HCT116 (cell line): ENCODE measurements around the gene SDHAF4. TPM values are rescaled to one million over a fixed set of nuclear protein-coding genes. Genes with fewer than 3 reads are reported as not detected.

Source experiments
- ATAC-seq: fragments of 200-7000 bp; cut with Tn5 transposase; 2 replicates; pipeline ENCODE4 v1.9.1; 2020; ENCODE audit warnings: mild to moderate bottlenecking, moderate library complexity
- BruUV-seq: library from RNA; stranded (reverse); fragments of 400-500 nt; replicated peaks from 2 replicates; lab custom pipeline; 2021; lab: Mats Ljungman, UMichigan
- CTCF ChIA-PET: fragments of 300-600 bp; sonication (Branson Sonifier 250); formaldehyde crosslinking; loops from one replicate; lab custom pipeline; 2021; ENCODE audit warnings: antibody characterized with exemption; lab: Charles Lee
- POLR2A ChIA-PET: fragments of 300-600, 350-600 bp; sonication (Branson Sonifier 250); formaldehyde crosslinking; loops from one replicate; lab custom pipeline; 2021; ENCODE audit warnings: antibody characterized with exemption; lab: Charles Lee
- RAD21 ChIA-PET, 2 experiments: fragments of 300-600 bp; sonication (Branson Sonifier 250); formaldehyde crosslinking; loops; one replicate each; lab custom pipeline; 2023; ENCODE audit warnings: low total read pairs in 2 of 2; ENCODE audit not compliant: uncharacterized antibody in 2 of 2, unreplicated experiment in 2 of 2, low non-redundant PET in 1 of 2; lab: Charles Lee
- DNase-seq: peaks from one replicate; pipeline ENCODE4 v3.0.0-alpha.2; 2010; ENCODE audit warnings: low read depth, low spot score
- H2AFZ ChIP-seq: fragments of 200-600 bp; shearing (Covaris generic), sonication (generic); 2 replicates; pipeline ENCODE4 v1.6.1; 2017; ENCODE audit warnings: low read depth, mixed run types, mixed read lengths, antibody characterized with exemption, low read length; ENCODE audit not compliant: poor library complexity, severe bottlenecking
- H3K27ac ChIP-seq: 2 replicates; pipeline ENCODE4 v1.5.1; 2012; ENCODE audit warnings: low read depth, low read length
- H3K27me3 ChIP-seq: fragments of 200-600 bp; sonication (generic); 2 replicates; pipeline ENCODE4 v1.6.1; 2016; ENCODE audit warnings: mixed run types, low read length, mixed read lengths; ENCODE audit not compliant: insufficient read depth
- H3K36me3 ChIP-seq, 2 experiments: fragments of 200-500 bp in 1 of 2; fragments of 200-600 bp in 1 of 2; sonication (Bioruptor generic) in 1 of 2; sonication (generic) in 1 of 2; 2 replicates each; pipeline versions ENCODE4 v1.5.1 to v1.6.1; 2014 to 2016; ENCODE audit warnings: low read length in 2 of 2, inconsistent platforms in 1 of 2, mixed read lengths in 1 of 2, mixed run types in 1 of 2; ENCODE audit not compliant: insufficient read depth in 2 of 2, control insufficient read depth in 1 of 2
- H3K4me1 ChIP-seq, 2 experiments: fragments of 200-600 bp in 1 of 2; sonication (generic) in 1 of 2; 2 replicates each; pipeline versions ENCODE4 v1.5.1 to v1.6.1; 2012 to 2017; ENCODE audit warnings: low read length in 2 of 2, inconsistent platforms in 1 of 2, mild to moderate bottlenecking in 1 of 2, mixed read lengths in 1 of 2, mixed run types in 1 of 2, moderate library complexity in 1 of 2; ENCODE audit not compliant: insufficient read depth in 2 of 2, control insufficient read depth in 1 of 2
- H3K4me2 ChIP-seq: fragments of 200-600 bp; sonication (generic); 2 replicates; pipeline ENCODE4 v1.6.1; 2017; ENCODE audit warnings: mixed run types, low read length, mixed read lengths
- H3K4me3 ChIP-seq, 2 experiments: fragments of 200-600 bp in 1 of 2; sonication (generic) in 1 of 2; replicated peaks in 1 of 2; 2 replicates each; pipeline ENCODE4 v1.5.1; 2011 to 2016; ENCODE audit warnings: low read length in 2 of 2, control low read depth in 1 of 2, low read depth in 1 of 2, mild to moderate bottlenecking in 1 of 2, mixed read lengths in 1 of 2, mixed run types in 1 of 2
- H3K79me2 ChIP-seq: fragments of 200-600 bp; sonication (generic); 2 replicates; pipeline ENCODE4 v1.6.1; 2017; ENCODE audit warnings: mild to moderate bottlenecking, mixed run types, low read length, moderate library complexity, mixed read lengths; ENCODE audit not compliant: insufficient read depth
- H3K9ac ChIP-seq: fragments of 200-600 bp; sonication (generic); 2 replicates; pipeline ENCODE4 v1.6.1; 2016; ENCODE audit warnings: low read length, mixed read lengths
- H3K9me2 ChIP-seq: fragments of 200-600 bp; sonication (generic), shearing (Covaris generic); 2 replicates; pipeline ENCODE4 v1.6.1; 2017; ENCODE audit warnings: mixed run types, mild to moderate bottlenecking, moderate library complexity; ENCODE audit not compliant: insufficient read depth
- H3K9me3 ChIP-seq, 2 experiments: fragments of 200-500 bp in 1 of 2; fragments of 200-600 bp in 1 of 2; sonication (Bioruptor generic) in 1 of 2; sonication (generic) in 1 of 2; 2 replicates each; pipeline ENCODE4 v1.6.1; 2014 to 2017; ENCODE audit warnings: low read length in 2 of 2, mixed read lengths in 2 of 2, inconsistent platforms in 1 of 2, low read depth in 1 of 2, mild to moderate bottlenecking in 1 of 2, mixed run types in 1 of 2, moderate library complexity in 1 of 2; ENCODE audit not compliant: control insufficient read depth in 1 of 2, insufficient read depth in 1 of 2
- H4K20me1 ChIP-seq: fragments of 200-600 bp; sonication (generic), shearing (Covaris generic); 2 replicates; pipeline ENCODE4 v1.6.1; 2017; ENCODE audit warnings: mixed run types, mild to moderate bottlenecking, moderate library complexity; ENCODE audit not compliant: insufficient read depth
- CBX3 ChIP-seq: IDR thresholded peaks from 2 replicates; pipeline ENCODE4 v1.6.1; 2012; ENCODE audit warnings: low read depth
- CEBPB ChIP-seq: IDR thresholded peaks from 2 replicates; pipeline ENCODE4 v1.6.1; 2012; ENCODE audit warnings: low read depth
- EGR1 ChIP-seq: IDR thresholded peaks from 2 replicates; pipeline ENCODE4 v1.6.1; 2012; ENCODE audit warnings: low read depth
- ELF1 ChIP-seq: IDR thresholded peaks from 2 replicates; pipeline ENCODE4 v1.6.1; 2012; ENCODE audit warnings: low read depth, borderline replicate concordance
- FOSL1 ChIP-seq: IDR thresholded peaks from 2 replicates; pipeline ENCODE4 v1.6.1; 2012; ENCODE audit warnings: low read depth
- MAX ChIP-seq: IDR thresholded peaks from 2 replicates; pipeline ENCODE4 v1.6.1; 2012
- POLR2A ChIP-seq: IDR thresholded peaks from 2 replicates; pipeline ENCODE4 v1.7.0; 2011; ENCODE audit warnings: borderline replicate concordance; ENCODE audit not compliant: insufficient read depth, insufficient read length; ENCODE audit errors: extremely low read depth
- POLR2AphosphoS5 ChIP-seq: IDR thresholded peaks from 2 replicates; pipeline ENCODE4 v1.6.1; 2011; ENCODE audit warnings: mild to moderate bottlenecking, low read depth, low read length, moderate library complexity
- RAD21 ChIP-seq: IDR thresholded peaks from 2 replicates; pipeline ENCODE4 v1.6.1; 2012; ENCODE audit warnings: low read depth, mild to moderate bottlenecking
- SIN3A ChIP-seq: IDR thresholded peaks from 2 replicates; pipeline ENCODE4 v1.6.1; 2012; ENCODE audit warnings: low read depth
- SP1 ChIP-seq: IDR thresholded peaks from 2 replicates; pipeline ENCODE4 v1.6.1; 2012; ENCODE audit warnings: low read depth
- TCF7L2 ChIP-seq: IDR thresholded peaks from 2 replicates; pipeline ENCODE4 v1.7.0; 2011; ENCODE audit warnings: borderline replicate concordance, inconsistent platforms; ENCODE audit not compliant: insufficient read depth, insufficient read length; ENCODE audit errors: extremely low read depth
- YY1 ChIP-seq: IDR thresholded peaks from 2 replicates; pipeline ENCODE4 v1.6.1; 2011; ENCODE audit warnings: low read length, low read depth, moderate library complexity, mild to moderate bottlenecking; ENCODE audit not compliant: insufficient replicate concordance; ENCODE audit errors: extremely low read depth
- ZBTB33 ChIP-seq: IDR thresholded peaks from 2 replicates; pipeline ENCODE4 v1.6.1; 2011; ENCODE audit warnings: mild to moderate bottlenecking, low read length, moderate library complexity; ENCODE audit not compliant: insufficient replicate concordance; ENCODE audit errors: extremely low read depth
- ZFX ChIP-seq: fragments of 450-650 bp; IDR thresholded peaks from 2 replicates; pipeline ENCODE4 v1.6.1; 2017
- ZNF274 ChIP-seq: fragments of 200-500 bp; sonication (Bioruptor generic); IDR thresholded peaks from 2 replicates; pipeline ENCODE4 v1.6.1; 2014; ENCODE audit warnings: mild to moderate bottlenecking, low read depth, low read length, inconsistent platforms
- intact Hi-C: fragments of 100-400 bp; cut with micrococcal nuclease; formaldehyde crosslinking; loops from 2 replicates; pipeline ENCODE4 v1.10.0; 2022
- total RNA-seq: library from RNA; stranded (reverse); gene quantifications from one replicate; pipeline ENCODE4 v1.2.1, GENCODE V29; 2021; ENCODE audit not compliant: unreplicated experiment
- TF ChIP-seq, protein P1 (sequence below): IDR thresholded peaks from 2 replicates; pipeline ENCODE4 v1.6.1; 2012
- TF ChIP-seq, protein P2 (sequence below), 3 experiments: fragments of 200-600 bp in 1 of 3; sonication (generic) in 1 of 3; IDR thresholded peaks in 2 of 3; conservative IDR thresholded peaks in 1 of 3; 2 replicates each; pipeline ENCODE4 v1.5.1; 2012 to 2017; ENCODE audit warnings: low read depth in 2 of 3, low read length in 2 of 3, antibody characterized with exemption in 1 of 3, borderline replicate concordance in 1 of 3, control low read depth in 1 of 3, mild to moderate bottlenecking in 1 of 3, mixed read lengths in 1 of 3, mixed run types in 1 of 3, moderate library complexity in 1 of 3; ENCODE audit not compliant: insufficient read depth in 1 of 3

SDHAF4 gene
- total RNA-seq, 1 experiment from 2014 or later = 8.9 TPM

DNA sequence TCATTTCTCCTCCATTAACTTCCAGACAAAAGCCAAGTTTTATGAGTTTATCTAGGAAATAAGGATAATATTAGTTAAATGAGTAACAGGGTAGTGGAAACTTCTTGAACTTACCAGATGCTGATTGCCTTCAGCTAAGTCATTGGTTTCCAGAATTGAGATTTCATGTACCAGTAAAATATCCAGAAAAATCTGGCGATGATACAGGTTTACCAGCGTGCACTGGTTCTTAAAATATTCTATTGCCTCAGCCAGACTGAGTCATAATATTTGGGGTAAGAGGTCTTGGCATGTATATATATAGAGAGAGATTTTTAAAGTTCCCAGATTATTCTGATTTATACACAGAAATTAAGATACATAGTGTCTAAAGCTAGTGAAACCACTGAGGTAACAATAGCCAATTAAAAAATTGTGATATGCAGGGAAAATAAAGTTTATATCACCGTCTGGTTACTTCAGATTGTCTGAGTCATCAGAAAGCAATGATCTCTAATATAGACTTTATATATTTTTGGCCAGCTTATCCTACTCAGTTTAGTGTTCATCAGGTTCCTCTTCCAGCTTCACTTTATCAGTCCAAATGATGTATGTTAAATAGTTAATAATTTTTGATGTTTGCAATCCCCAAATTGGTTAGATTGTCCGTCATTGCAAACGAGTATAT, 39.5 kb upstream of the SDHAF4 start (continued):
- TF ChIP-seq EGR1 = no peak
- TF ChIP-seq ZFX = no peak
- no peak for TF ChIP-seq RAD21

- Histone ChIP-seq H2AFZ (no peak overlapping the region), H3K27ac (no peak overlapping the region), H3K4me1 (no peaks in the 10 kb centered on the region), H3K9me3 (no peaks in the 10 kb centered on the region), H3K27me3 (no peaks in the 10 kb centered on the region), H3K79me2 (no peaks in the 10 kb centered on the region), H3K4me2 (no peak overlapping the region), H3K9ac (no peak overlapping the region), H4K20me1 (no peaks in the 10 kb centered on the region), H3K4me3 (no peak overlapping the region), H3K36me3 (no peaks in the 10 kb centered on the region; a peak in 1 of 4 replicates), H3K9me2 (no peaks in the 10 kb centered on the region)
- ChIA-PET CTCF (no interaction called here), RAD21 (no interaction called here), POLR2A (no interaction called here)
- DNase-seq (no peak), ATAC-seq (no peak)
- intact Hi-C loops = no loop called here
- BruUV-seq = no TSS peak
- TF ChIP-seq YY1 (no peak), CEBPB (no peak), FOSL1 (no peak), ZFX (no peak), ZBTB33 (no peak), MAX (no peak), SP1 (no peak), SIN3A (no peak), ELF1 (no peak), RAD21 (no peak), CBX3 (no peak), POLR2AphosphoS5 (no peak), ZNF274 (no peak), POLR2A (no peak), TCF7L2 (no peak)
- TF ChIP-seq, protein P1, sequence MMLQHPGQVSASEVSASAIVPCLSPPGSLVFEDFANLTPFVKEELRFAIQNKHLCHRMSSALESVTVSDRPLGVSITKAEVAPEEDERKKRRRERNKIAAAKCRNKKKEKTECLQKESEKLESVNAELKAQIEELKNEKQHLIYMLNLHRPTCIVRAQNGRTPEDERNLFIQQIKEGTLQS = no peak
- TF ChIP-seq, protein P2, sequence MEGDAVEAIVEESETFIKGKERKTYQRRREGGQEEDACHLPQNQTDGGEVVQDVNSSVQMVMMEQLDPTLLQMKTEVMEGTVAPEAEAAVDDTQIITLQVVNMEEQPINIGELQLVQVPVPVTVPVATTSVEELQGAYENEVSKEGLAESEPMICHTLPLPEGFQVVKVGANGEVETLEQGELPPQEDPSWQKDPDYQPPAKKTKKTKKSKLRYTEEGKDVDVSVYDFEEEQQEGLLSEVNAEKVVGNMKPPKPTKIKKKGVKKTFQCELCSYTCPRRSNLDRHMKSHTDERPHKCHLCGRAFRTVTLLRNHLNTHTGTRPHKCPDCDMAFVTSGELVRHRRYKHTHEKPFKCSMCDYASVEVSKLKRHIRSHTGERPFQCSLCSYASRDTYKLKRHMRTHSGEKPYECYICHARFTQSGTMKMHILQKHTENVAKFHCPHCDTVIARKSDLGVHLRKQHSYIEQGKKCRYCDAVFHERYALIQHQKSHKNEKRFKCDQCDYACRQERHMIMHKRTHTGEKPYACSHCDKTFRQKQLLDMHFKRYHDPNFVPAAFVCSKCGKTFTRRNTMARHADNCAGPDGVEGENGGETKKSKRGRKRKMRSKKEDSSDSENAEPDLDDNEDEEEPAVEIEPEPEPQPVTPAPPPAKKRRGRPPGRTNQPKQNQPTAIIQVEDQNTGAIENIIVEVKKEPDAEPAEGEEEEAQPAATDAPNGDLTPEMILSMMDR (IDR thresholded peaks at IDR 0.05 in 2 of 3, conservative IDR thresholded peaks at IDR 0.05 in 1 of 3; ENCODE audit: borderline replicate concordance in 1 of 3, insufficient read depth in 1 of 3, low read depth in 2 of 3, low read length in 2 of 3) = no peak
These were observed 36.7 kb upstream of the SDHAF4 start for GRCh38 chr6:70530023-70530422.
